ENCODE results near the gene ZNF397.

The ZNF397 gene

DNA sequence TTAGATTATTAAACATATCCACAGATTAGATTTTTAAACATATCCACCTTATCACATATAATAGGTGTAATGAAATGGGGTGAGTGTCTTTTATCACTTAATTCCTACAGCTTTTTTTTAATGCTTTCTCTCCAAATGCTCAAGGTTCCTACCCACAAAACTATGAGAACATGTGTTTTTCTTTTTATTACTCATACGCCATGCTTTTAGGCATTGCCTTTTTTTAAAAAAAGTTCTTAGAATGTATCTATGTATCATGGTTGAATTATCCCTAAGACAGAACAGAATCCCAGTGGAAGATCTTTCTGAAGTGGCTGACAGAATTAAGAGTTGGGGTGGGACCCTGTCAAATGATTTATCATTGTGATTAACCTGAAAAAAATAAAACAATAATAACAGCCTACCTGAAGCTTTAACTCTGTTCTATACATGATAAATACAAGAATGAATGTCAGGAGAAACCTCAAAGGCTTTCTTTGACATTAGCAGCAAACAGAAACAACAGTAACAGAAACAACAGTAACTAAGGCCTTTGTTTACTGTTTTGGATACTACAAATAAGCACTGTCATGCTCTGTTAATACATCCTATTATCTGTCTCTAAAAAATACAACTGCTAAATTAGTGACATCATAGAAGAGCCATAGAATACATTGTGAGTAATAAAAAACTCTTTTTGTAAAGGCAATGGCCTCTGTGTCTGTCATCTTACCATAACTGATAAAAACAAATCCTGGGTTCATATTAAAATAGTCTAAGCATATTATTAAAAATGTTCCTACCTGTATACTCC is 4.1 kb upstream of the ZNF397 start:
- H3K18ac ChIP-seq (ENCODE audit: low read depth in 1 of 2, low read length in 2 of 2): no peak overlapping the region
- WGBS: no CpG with 5 or more reads among the region's 1 CpG
- H3K36me3 ChIP-seq (ENCODE audit: control insufficient read depth in 1 of 2, insufficient read depth in 2 of 2, low read depth in 1 of 2, low read length in 2 of 2): no peaks in the 10 kb centered on the region
- H2BK120ac ChIP-seq (ENCODE audit: low read depth, low read length): no peak overlapping the region
- no peak overlapping the region for H3K23ac ChIP-seq (ENCODE audit: low read length in 2 of 2)
- no peak overlapping the region for H2AFZ ChIP-seq (ENCODE audit: low read depth, low read length)
- no peaks in the 10 kb centered on the region for H3K9me3 ChIP-seq (ENCODE audit: control insufficient read depth, low read length)
- H4K8ac ChIP-seq (ENCODE audit: low read length): no peak overlapping the region
- no peak overlapping the region for H2BK15ac ChIP-seq (ENCODE audit: low read depth, poor library complexity, severe bottlenecking)
- H2BK12ac ChIP-seq (ENCODE audit: low read length in 2 of 2): no peak overlapping the region
- no peak overlapping the region for H2BK5ac ChIP-seq (ENCODE audit: low read depth, low read length, poor library complexity, severe bottlenecking)
- DNase-seq: peak; percentile 67
- peaks cover 2% of the 10 kb centered on the region for H3K4me1 ChIP-seq (ENCODE audit: control insufficient read depth, insufficient read depth, low read depth, low read length)
- no peak overlapping the region for H3K14ac ChIP-seq (ENCODE audit: low read length in 2 of 2)
- H3K4me3 ChIP-seq (ENCODE audit: insufficient read depth in 1 of 2, low read depth in 1 of 2, low read length in 2 of 2): no peak overlapping the region
- H4K91ac ChIP-seq (ENCODE audit: low read length): no peak overlapping the region
- H3K27me3 ChIP-seq (ENCODE audit: control insufficient read depth in 1 of 2, insufficient read depth in 1 of 2, low read length in 2 of 2): no peaks in the 10 kb centered on the region
- H2AK5ac ChIP-seq (ENCODE audit: low read length, severe bottlenecking): no peak overlapping the region
- H3K4ac ChIP-seq (ENCODE audit: low read depth in 1 of 2, low read length in 2 of 2): no peak overlapping the region
- H3K9ac ChIP-seq (ENCODE audit: low read length): peak overlapping the region; percentile 26
- H3K79me1 ChIP-seq (replicated peaks; ENCODE audit: low read length, poor library complexity, severe bottlenecking): no peaks in the 10 kb centered on the region
- no peak overlapping the region for H3K27ac ChIP-seq (ENCODE audit: low read length, poor library complexity, severe bottlenecking)
- H3K4me2 ChIP-seq (ENCODE audit: low read length, poor library complexity, severe bottlenecking): no peak overlapping the region

- Histone ChIP-seq H2BK120ac (ENCODE audit: low read depth, low read length) (no peak overlapping the region), H4K91ac (ENCODE audit: low read length) (no peak overlapping the region), H3K18ac (ENCODE audit: low read depth in 1 of 2, low read length in 2 of 2) (no peak overlapping the region), H2BK15ac (ENCODE audit: low read depth, poor library complexity, severe bottlenecking) (no peak overlapping the region), H3K4me3 (ENCODE audit: insufficient read depth in 1 of 2, low read depth in 1 of 2, low read length in 2 of 2) (no peak overlapping the region), H3K4ac (ENCODE audit: low read depth in 1 of 2, low read length in 2 of 2) (no peak overlapping the region), H3K9me3 (ENCODE audit: control insufficient read depth, low read length) (peaks cover 21% of the 10 kb centered on the region), H3K4me1 (ENCODE audit: control insufficient read depth, insufficient read depth, low read depth, low read length) (peaks cover 2% of the 10 kb centered on the region), H3K4me2 (ENCODE audit: low read length, poor library complexity, severe bottlenecking) (no peak overlapping the region), H3K79me1 (replicated peaks; ENCODE audit: low read length, poor library complexity, severe bottlenecking) (peaks cover 14% of the 10 kb centered on the region), H2BK12ac (ENCODE audit: low read length in 2 of 2) (no peak overlapping the region), H3K27ac (ENCODE audit: low read length, poor library complexity, severe bottlenecking) (no peak overlapping the region), H3K27me3 (ENCODE audit: control insufficient read depth in 1 of 2, insufficient read depth in 1 of 2, low read length in 2 of 2) (no peaks in the 10 kb centered on the region), H2AFZ (ENCODE audit: low read depth, low read length) (no peak overlapping the region), H3K14ac (ENCODE audit: low read length in 2 of 2) (no peak overlapping the region), H3K36me3 (ENCODE audit: control insufficient read depth in 1 of 2, insufficient read depth in 2 of 2, low read depth in 1 of 2, low read length in 2 of 2) (peaks cover 8 to 22% of the 10 kb centered on the region in 2 experiments), H2BK5ac (ENCODE audit: low read depth, low read length, poor library complexity, severe bottlenecking) (no peak overlapping the region), H2AK5ac (ENCODE audit: low read length, severe bottlenecking) (no peak overlapping the region), H4K8ac (ENCODE audit: low read length) (no peak overlapping the region), H3K23ac (ENCODE audit: low read length in 2 of 2) (no peak overlapping the region), H3K9ac (ENCODE audit: low read length) (no peak overlapping the region)
- peak; percentile 14 for DNase-seq
- no CpG with 5 or more reads among the region's 1 CpG for WGBS
These were observed 1.5 kb upstream of the ZNF397 start for GRCh38 chr18:35239314-35239713.

GRCh38 chr18:35241448-35241804 is 592 bp downstream of the ZNF397 start:
- Histone ChIP-seq H3K9me3 (ENCODE audit: control insufficient read depth, low read length) (peaks cover 41% of the 10 kb centered on the region), H3K14ac (ENCODE audit: low read length in 2 of 2) (no peak overlapping the region), H3K79me1 (replicated peaks; ENCODE audit: low read length, poor library complexity, severe bottlenecking) (peaks cover 14% of the 10 kb centered on the region), H4K8ac (ENCODE audit: low read length) (no peak overlapping the region), H3K27me3 (ENCODE audit: control insufficient read depth in 1 of 2, insufficient read depth in 1 of 2, low read length in 2 of 2) (no peaks in the 10 kb centered on the region), H3K36me3 (ENCODE audit: control insufficient read depth in 1 of 2, insufficient read depth in 2 of 2, low read depth in 1 of 2, low read length in 2 of 2) (peaks cover 8 to 43% of the 10 kb centered on the region in 2 experiments), H2BK120ac (ENCODE audit: low read depth, low read length) (no peak overlapping the region), H2AFZ (ENCODE audit: low read depth, low read length) (no peak overlapping the region), H3K4ac (ENCODE audit: low read depth in 1 of 2, low read length in 2 of 2) (no peak overlapping the region), H2AK5ac (ENCODE audit: low read length, severe bottlenecking) (no peak overlapping the region), H3K4me3 (ENCODE audit: insufficient read depth in 1 of 2, low read depth in 1 of 2, low read length in 2 of 2) (peak overlapping the region; percentile 55 to 87), H2BK12ac (ENCODE audit: low read length in 2 of 2) (no peak overlapping the region), H2BK15ac (ENCODE audit: low read depth, poor library complexity, severe bottlenecking) (no peak overlapping the region), H3K18ac (ENCODE audit: low read depth in 1 of 2, low read length in 2 of 2) (peak overlapping the region in 1 of 2 experiments; percentile 14), H3K4me1 (ENCODE audit: control insufficient read depth, insufficient read depth, low read depth, low read length) (peaks cover 2% of the 10 kb centered on the region), H3K23ac (ENCODE audit: low read length in 2 of 2) (no peak overlapping the region), H4K91ac (ENCODE audit: low read length) (no peak overlapping the region), H2BK5ac (ENCODE audit: low read depth, low read length, poor library complexity, severe bottlenecking) (no peak overlapping the region), H3K27ac (ENCODE audit: low read length, poor library complexity, severe bottlenecking) (peak overlapping the region; percentile 90), H3K4me2 (ENCODE audit: low read length, poor library complexity, severe bottlenecking) (peak overlapping the region; percentile 37), H3K9ac (ENCODE audit: low read length) (peak overlapping the region; percentile 96)
- no peak for DNase-seq
- 0% methylated on average over 1 of the region's 5 CpGs for WGBS

GRCh38 chr18:35242426-35242825 is 1.6 kb downstream of the ZNF397 start:
- Histone ChIP-seq H3K9me3 (ENCODE audit: control insufficient read depth, low read length) (peaks cover 51% of the 10 kb centered on the region), H3K18ac (ENCODE audit: low read depth in 1 of 2, low read length in 2 of 2) (no peak overlapping the region), H3K4me1 (ENCODE audit: control insufficient read depth, insufficient read depth, low read depth, low read length) (peaks cover 2% of the 10 kb centered on the region), H3K14ac (ENCODE audit: low read length in 2 of 2) (no peak overlapping the region), H3K4ac (ENCODE audit: low read depth in 1 of 2, low read length in 2 of 2) (no peak overlapping the region), H2BK5ac (ENCODE audit: low read depth, low read length, poor library complexity, severe bottlenecking) (no peak overlapping the region), H3K27me3 (ENCODE audit: control insufficient read depth in 1 of 2, insufficient read depth in 1 of 2, low read length in 2 of 2) (no peaks in the 10 kb centered on the region), H3K4me2 (ENCODE audit: low read length, poor library complexity, severe bottlenecking) (no peak overlapping the region), H2AFZ (ENCODE audit: low read depth, low read length) (no peak overlapping the region), H3K4me3 (ENCODE audit: insufficient read depth in 1 of 2, low read depth in 1 of 2, low read length in 2 of 2) (peak overlapping the region in 1 of 2 experiments; percentile 87), H2BK120ac (ENCODE audit: low read depth, low read length) (no peak overlapping the region), H3K27ac (ENCODE audit: low read length, poor library complexity, severe bottlenecking) (no peak overlapping the region), H2AK5ac (ENCODE audit: low read length, severe bottlenecking) (no peak overlapping the region), H3K36me3 (ENCODE audit: control insufficient read depth in 1 of 2, insufficient read depth in 2 of 2, low read depth in 1 of 2, low read length in 2 of 2) (peaks cover 15 to 53% of the 10 kb centered on the region in 2 experiments), H2BK15ac (ENCODE audit: low read depth, poor library complexity, severe bottlenecking) (no peak overlapping the region), H3K79me1 (replicated peaks; ENCODE audit: low read length, poor library complexity, severe bottlenecking) (peaks cover 19% of the 10 kb centered on the region), H3K23ac (ENCODE audit: low read length in 2 of 2) (no peak overlapping the region), H4K91ac (ENCODE audit: low read length) (no peak overlapping the region), H4K8ac (ENCODE audit: low read length) (no peak overlapping the region), H2BK12ac (ENCODE audit: low read length in 2 of 2) (no peak overlapping the region), H3K9ac (ENCODE audit: low read length) (peak overlapping the region; percentile 96)
- DNase-seq: no peak
- 96% methylated on average over 6 of the region's 6 CpGs for WGBS

Measured in mesenchymal stem cell (in vitro differentiated cells and primary cell).